Transverse colon (tissue), 4 donors: ENCODE results near the gene CHKA. TPM values are rescaled to one million over a fixed set of nuclear protein-coding genes. Genes with fewer than 3 reads are reported as not detected.

Source experiments
- DNase-seq: peaks from one replicate; pipeline ENCODE4 v3.0.0-alpha.2; 2019
- H3K27ac ChIP-seq, 4 donors: fragments of 200-600 bp; sonication (generic); 2 replicates each; pipeline ENCODE4 v1.5.1; 2016 to 2018; ENCODE audit warnings: inconsistent platforms in 4 of 4
- H3K27me3 ChIP-seq: fragments of 200-600 bp; sonication (generic); 2 replicates; pipeline ENCODE4 v1.5.1; 2017; ENCODE audit warnings: inconsistent platforms
- H3K36me3 ChIP-seq, 4 donors: fragments of 200-600 bp; sonication (generic); 2 replicates each; pipeline ENCODE4 v1.5.1; 2017 to 2019; ENCODE audit warnings: inconsistent platforms in 4 of 4
- H3K4me1 ChIP-seq, 4 donors: fragments of 200-600 bp; sonication (generic); 2 replicates each; pipeline ENCODE4 v1.5.1; 2017 to 2020; ENCODE audit warnings: inconsistent platforms in 4 of 4
- H3K4me3 ChIP-seq, 4 donors: fragments of 200-600 bp; sonication (generic); 1 replicate in 1 of 4; 2 replicates in 3 of 4; pipeline versions ENCODE4 v1.5.1 to v1.6.1; 2017 to 2019; ENCODE audit warnings: inconsistent platforms in 4 of 4
- H3K9me3 ChIP-seq, 2 donors: fragments of 200-600 bp; sonication (generic); 2 replicates each; pipeline ENCODE4 v1.5.1; 2017 to 2019; ENCODE audit warnings: inconsistent platforms in 2 of 2
- CTCF ChIP-seq, 5 experiments: fragments of 200-600 bp in 3 of 5; fragments of 450-650 bp in 2 of 5; sonication (generic) in 3 of 5; IDR thresholded peaks; 1 replicate in 2 of 5; 2 replicates in 3 of 5; pipeline ENCODE4 v1.5.1; 2016 to 2017; ENCODE audit warnings: antibody characterized with exemption in 5 of 5, inconsistent platforms in 3 of 5, mild to moderate bottlenecking in 2 of 5, moderate library complexity in 1 of 5
- EP300 ChIP-seq: sonication (generic); formaldehyde crosslinking; IDR thresholded peaks from one replicate; pipeline ENCODE4 v1.6.1; 2017; ENCODE audit warnings: antibody characterized with exemption, low read depth
- POLR2A ChIP-seq: fragments of 450-650 bp; IDR thresholded peaks from one replicate; pipeline ENCODE4 v1.6.1; 2016; ENCODE audit warnings: antibody characterized with exemption, mild to moderate bottlenecking, moderate library complexity
- POLR2AphosphoS5 ChIP-seq, 3 donors: sonication (generic); formaldehyde crosslinking; IDR thresholded peaks; one replicate each; pipeline ENCODE4 v1.6.1; 2016; ENCODE audit warnings: antibody characterized with exemption in 3 of 3
- WGBS, 2 donors: methylation state at CpG; one replicate each; pipeline ENCODE4 v1.1.5; 2018; ENCODE audit warnings: low coverage in 1 of 2; 5-methylcytosine and 5-hydroxymethylcytosine counted together
- in situ Hi-C, 4 donors: fragments of 200-750 bp; cut with MboI; loops; one replicate each; pipeline versions ENCODE4 v1.15.0 to v1.15.1; 2017; ENCODE audit warnings: low sequenced_read_pairs in 3 of 4, low pct_ligation_motif_present in 1 of 4, low pct_unique_long_range_greater_than_20kb in 1 of 4
- intact Hi-C: fragments of 100-400 bp; cut with DNase I; formaldehyde crosslinking; loops from one replicate; pipeline ENCODE4 v1.15.1; 2023; ENCODE audit warnings: low total_unique reads
- total RNA-seq, 4 donors: library from RNA; depleted of rRNA; stranded (reverse); fragments of >200 nt; gene quantifications; one replicate each; pipeline ENCODE4 v1.1.0, GENCODE V29; 2016

The CHKA gene
- total RNA-seq, 4 donors from 2014 or later, result 41.6 to 253 (median 121) TPM

- no peaks in the 10 kb centered on the region for H3K36me3 ChIP-seq
- DNase-seq, result no peak
- no peaks in the 10 kb centered on the region for H3K9me3 ChIP-seq
- in situ Hi-C loops (no loop called here), intact Hi-C loops (no loop called here)
- H3K27ac ChIP-seq, result no peak overlapping the region
- 83 to 89% methylated on average over 4 to 8 of the region's 8 CpGs for WGBS, 2 donors
- peaks cover 0 to 15% (median 0%) of the 10 kb centered on the region in 4 donors for H3K4me1 ChIP-seq
- TF ChIP-seq POLR2AphosphoS5 (IDR thresholded peaks at IDR 0.05), result no peak
- no peak for TF ChIP-seq EP300
- TF ChIP-seq CTCF (IDR thresholded peaks at IDR 0.05), result no peak
- TF ChIP-seq POLR2A, result no peak
- no peak overlapping the region for H3K4me3 ChIP-seq
- H3K27me3 ChIP-seq, result no peaks in the 10 kb centered on the region
Observed at GRCh38 chr11:68136866-68137265, 15.7 kb upstream of the CHKA start.

- WGBS, 2 donors, result 48 to 73% methylated on average over 2 to 3 of the region's 3 CpGs
- intact Hi-C loops (no loop called here), in situ Hi-C loops (no loop called here)
- no peak for DNase-seq
- H3K4me3 ChIP-seq, result no peak overlapping the region
- H3K36me3 ChIP-seq, result no peaks in the 10 kb centered on the region
- H3K27ac ChIP-seq, result no peak overlapping the region
- no peak for TF ChIP-seq POLR2A
- no peak for TF ChIP-seq POLR2AphosphoS5 (IDR thresholded peaks at IDR 0.05)
- no peak for TF ChIP-seq EP300
- TF ChIP-seq CTCF (IDR thresholded peaks at IDR 0.05), result no peak
- peaks cover 0 to 15% (median 0%) of the 10 kb centered on the region in 4 donors for H3K4me1 ChIP-seq
- H3K27me3 ChIP-seq, result no peaks in the 10 kb centered on the region
- H3K9me3 ChIP-seq, result no peaks in the 10 kb centered on the region
Observed at GRCh38 chr11:68135161-68135560, 14.0 kb upstream of the CHKA start.

GRCh38 chr11:68133761-68134160, 12.6 kb upstream of the CHKA start:
- no peak overlapping the region for H3K27ac ChIP-seq
- DNase-seq, result no peak
- intact Hi-C loops, result no loop called here
- TF ChIP-seq CTCF (IDR thresholded peaks at IDR 0.05), result no peak
- TF ChIP-seq EP300, result no peak
- TF ChIP-seq POLR2A, result no peak
- no peak for TF ChIP-seq POLR2AphosphoS5 (IDR thresholded peaks at IDR 0.05)
- 74 to 83% methylated on average over 1 to 2 of the region's 2 CpGs for WGBS, 2 donors
- H3K36me3 ChIP-seq, result no peaks in the 10 kb centered on the region
- no peaks in the 10 kb centered on the region for H3K27me3 ChIP-seq
- no peaks in the 10 kb centered on the region for H3K9me3 ChIP-seq
- in situ Hi-C loops, result no loop called here
- H3K4me1 ChIP-seq, result peaks cover 3 to 19% (median 4%) of the 10 kb centered on the region in 4 donors
- no peak overlapping the region for H3K4me3 ChIP-seq

GRCh38 chr11:68130121-68130520, 8.9 kb upstream of the CHKA start:
- DNase-seq, result no peak
- Histone ChIP-seq H3K4me3 (no peak overlapping the region), H3K9me3 (no peaks in the 10 kb centered on the region), H3K27ac (no peak overlapping the region), H3K36me3 (no peaks in the 10 kb centered on the region), H3K4me1 (peaks cover 4 to 18% (median 13%) of the 10 kb centered on the region in 4 donors), H3K27me3 (no peaks in the 10 kb centered on the region)
- TF ChIP-seq CTCF (IDR thresholded peaks at IDR 0.05) (no peak), EP300 (no peak), POLR2A (no peak), POLR2AphosphoS5 (IDR thresholded peaks at IDR 0.05) (no peak)
- intact Hi-C loops (no loop called here), in situ Hi-C loops (no loop called here)
- WGBS, 2 donors, result 40 to 67% methylated on average over 1 of the region's 1 CpG
